DMS 273 (cell line): ENCODE data around the gene CUX1.

Source experiments
- DNase-seq: peaks from one replicate; lab custom pipeline; 2025; ENCODE audit not compliant: unreplicated experiment; lab: John Stamatoyannopoulos, UW

Gene CUX1

DNA sequence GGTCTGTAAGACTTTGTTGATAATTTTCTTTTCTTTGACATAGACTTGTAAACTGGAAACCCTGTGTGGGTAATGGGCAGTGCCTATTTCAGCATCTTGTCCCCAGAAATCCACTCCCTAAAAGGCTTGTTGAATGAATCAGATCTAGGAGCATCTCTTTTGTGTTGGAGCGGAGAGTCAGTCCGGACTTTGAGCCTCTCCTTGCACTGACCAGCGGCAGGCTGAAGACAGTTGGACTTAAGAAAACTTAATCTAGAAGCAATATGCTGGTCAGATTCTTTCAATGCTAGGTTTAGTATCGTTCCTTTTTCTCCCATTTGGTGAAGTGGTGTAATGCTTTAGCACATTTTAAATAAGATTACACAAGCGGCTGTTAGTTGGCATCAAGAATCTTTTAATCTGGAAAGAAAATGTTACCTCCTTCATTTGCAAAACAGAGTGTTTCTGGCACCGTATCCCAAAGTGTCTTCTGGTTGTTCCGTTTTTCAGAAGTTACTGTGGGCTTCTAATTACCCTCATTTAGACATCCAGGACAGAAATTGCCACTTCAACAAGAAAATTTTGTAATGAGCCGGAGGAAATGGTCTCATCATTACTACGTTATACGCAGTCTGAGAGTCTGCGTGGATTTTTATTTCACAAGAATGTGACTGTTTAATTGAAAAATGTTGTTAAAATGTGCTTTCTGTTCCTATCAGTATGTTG is 74.7 kb downstream of the CUX1 start:
- DNase-seq, result no peak

DNA sequence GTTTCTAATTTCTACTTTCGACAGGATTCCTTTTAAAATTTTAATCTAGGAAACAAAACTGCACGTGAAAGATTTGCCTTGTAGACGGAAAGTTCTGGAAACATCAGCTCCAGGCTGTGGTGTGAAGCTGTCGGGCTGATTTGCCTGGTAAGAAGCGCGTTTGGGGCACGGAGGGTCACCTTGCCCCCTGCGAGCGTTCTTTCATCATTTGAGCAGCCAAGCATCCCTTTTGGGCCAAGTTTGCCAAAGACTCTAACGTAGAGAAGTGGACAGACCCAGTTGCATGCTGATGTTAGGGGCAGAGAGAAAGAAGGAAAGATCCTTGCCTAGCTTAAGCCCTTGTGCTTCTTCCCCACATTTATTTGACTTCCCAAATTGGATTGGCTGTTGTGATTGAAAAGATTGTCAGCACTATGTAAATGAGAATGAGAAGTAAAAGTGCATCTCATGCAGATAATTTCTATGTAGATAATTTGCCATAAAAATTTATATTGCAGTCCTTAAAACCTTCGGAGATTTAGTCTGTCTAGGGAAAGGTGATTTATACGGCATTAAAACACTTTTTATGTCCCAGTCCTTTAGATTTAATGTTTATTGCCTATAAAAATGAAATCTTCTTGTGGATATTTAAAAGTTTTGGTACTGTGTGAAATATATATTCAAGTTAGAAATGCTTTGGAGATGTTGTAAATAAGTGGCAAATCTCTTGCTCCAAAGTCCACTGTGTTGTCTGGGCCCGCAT is 76.1 kb downstream of the CUX1 start:
- no peak for DNase-seq

DNA sequence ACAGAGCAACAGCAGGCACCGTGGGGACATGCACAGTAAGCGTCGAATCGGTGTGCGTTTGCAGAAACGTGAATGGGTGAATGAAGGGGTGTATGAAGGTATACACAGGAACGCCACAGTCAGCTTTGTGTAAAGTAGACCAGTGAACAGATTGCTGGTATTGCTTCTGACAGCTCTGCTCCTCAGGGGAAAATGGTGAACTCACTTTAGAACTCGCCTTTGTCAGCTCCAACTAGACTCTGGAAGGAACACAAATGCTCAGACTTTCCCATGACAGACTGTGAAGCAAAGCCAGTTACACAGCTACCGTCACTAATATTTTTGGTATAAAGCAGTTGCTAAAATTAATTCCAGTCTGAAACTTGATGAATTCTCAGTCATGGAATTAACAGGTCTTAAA is 78.9 kb downstream of the CUX1 start:
- DNase-seq, result no peak

DNA sequence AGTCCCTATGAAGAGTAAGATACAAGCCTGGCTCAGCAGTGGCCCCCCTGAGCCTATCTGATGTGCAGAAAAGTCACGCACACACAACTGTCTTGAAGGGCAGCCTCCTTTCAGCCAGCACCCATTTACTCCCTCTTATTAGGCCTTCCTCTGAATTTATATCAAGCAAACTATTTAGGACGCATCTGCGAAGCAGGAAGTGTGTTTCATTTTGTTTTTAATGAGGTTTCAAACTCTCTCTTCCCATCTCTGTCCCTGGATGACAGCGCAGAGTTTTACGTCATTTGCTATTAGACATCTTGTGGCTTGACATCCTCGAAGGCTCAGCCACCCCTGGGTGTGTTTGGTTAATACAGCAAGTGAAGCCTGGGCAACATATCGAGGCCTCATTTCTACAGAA is 79.5 kb downstream of the CUX1 start:
- DNase-seq, result no peak

DNA sequence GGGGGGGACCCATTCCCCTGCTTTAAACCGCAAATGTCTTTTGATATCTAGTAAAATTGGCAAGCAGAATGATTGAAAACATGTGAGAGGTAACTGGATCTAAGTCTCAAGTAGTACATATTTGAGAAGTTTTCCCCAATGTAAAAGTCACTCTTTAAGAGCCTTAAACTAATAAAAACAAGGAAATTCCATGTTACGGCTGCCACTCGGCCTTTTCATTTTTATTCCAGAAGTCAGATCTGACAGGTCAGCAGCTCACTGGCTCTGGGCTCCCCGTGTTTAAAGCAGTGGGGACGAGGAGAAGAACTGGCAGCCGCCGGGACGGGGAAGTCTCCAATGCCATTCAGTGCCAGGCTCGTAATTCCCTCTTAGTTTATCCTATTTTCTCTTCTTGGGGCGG is 80.7 kb downstream of the CUX1 start:
- no peak for DNase-seq

DNA sequence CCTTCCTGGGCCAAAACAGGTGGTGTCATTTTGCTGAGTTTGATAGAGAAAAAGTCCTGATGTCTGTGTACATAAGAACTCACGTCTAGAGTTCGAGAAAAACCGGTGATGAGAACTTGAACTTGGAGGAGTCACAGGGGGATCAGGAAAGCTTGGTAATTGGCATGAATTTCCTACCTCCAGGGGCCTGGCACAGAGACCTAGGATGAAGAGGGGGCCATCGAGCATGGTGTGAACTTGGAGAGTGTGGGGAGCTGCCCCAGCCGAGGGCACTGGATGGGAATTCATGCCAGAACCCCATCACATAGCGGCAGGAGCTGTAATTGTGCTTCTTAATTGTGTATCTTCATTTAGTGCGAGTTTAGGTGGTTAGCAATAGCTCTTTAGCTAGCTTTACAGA is 82.2 kb downstream of the CUX1 start:
- DNase-seq, result no peak

DNA sequence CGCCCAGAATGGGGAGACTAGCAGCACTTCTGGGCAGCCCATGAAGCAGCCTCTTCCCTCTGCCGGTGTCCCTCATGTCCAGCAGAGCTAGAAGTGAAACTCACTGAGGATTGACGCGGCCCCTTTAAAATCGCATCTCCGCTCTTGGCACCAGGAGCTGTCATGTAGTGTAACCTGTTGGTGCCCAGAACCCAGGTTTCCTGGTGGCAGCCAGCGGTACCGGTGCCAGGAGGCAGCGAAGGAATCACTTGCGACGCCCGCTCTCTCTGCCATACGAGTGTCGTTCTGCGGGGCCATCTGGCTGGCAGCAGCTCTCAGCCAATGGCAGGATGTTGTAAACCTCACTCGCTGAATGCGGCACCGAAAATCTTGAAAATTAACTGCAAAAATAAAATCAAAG is 82.7 kb downstream of the CUX1 start:
- peak; percentile 51 for DNase-seq

DNA sequence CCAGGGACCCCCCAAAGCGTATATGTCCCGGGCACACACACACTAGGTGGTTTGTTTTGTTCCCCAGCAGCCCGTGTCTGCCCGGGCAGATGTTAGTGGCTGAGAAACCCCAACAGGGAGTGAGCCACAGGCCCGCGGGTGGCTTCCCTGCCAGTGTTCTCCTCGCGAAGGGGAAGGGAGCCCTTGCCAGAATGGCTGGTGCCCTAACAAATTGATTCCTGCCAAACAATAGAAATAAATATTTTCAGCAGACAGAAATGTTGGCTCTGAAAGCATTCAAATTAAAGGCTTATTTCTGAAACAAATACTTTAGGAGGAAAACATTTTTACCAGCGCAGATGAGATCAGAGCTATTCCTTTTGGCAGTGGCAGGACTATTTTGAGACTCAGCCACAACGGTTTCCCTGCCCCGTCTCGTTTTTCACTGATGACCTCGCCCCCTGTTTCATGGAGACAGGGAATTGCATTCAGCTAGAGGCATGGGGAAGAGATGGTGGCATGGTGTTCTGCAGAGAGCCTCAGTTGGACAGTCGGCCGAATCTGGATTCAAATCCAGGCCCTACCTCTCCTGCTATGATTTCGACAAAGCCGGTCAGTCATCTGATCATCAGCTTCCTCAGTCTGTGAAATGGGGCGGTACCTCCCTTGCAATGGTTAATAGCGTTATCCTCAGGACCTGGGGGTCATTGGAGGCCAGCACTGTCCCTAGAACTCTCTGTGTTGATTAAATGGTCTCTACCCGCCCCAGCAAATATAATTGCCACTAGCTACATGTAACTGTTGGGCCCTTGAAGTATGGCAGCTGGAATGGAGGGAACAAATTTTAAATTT is 84.5 kb downstream of the CUX1 start:
- no peak for DNase-seq

DNA sequence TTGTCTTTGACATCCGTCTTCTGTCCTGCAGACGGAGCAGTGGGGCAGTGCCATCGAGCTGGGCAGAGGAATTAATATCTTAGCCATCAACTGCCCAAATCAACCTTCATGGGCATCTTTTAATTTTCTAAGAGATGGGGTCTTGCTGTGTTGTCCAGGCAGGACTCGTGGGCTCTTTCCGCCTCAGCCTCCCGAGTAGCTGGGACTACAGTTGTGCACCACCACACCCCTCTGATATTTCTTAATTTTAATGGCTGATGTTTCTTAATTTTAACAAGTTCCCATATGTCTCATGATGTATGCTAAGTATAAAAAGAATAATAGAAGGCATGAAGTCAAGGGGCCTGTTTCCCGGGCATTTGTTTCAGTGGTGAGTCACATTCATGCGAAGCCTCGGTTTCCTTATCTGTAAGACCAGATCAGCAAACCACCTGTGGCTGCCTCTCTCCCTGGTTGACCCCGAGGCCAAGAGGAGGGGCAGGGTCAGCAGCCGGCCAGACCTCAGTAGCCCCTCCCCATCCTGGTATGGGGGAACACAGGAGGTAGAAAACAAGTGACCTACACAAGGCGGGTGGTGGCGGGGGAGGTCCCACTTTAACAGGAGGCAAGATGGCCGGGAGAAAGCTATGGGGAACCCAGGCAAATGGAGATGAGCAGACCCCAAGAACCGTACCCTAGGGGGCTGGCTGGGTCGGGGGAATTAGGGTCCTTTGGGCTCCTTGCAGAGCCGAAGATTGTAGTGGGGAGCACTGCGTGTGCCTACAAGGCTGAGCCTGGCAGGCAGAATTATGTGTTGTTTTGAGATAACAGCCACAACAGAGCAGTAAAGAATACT is 85.5 kb downstream of the CUX1 start:
- no peak for DNase-seq

DNA sequence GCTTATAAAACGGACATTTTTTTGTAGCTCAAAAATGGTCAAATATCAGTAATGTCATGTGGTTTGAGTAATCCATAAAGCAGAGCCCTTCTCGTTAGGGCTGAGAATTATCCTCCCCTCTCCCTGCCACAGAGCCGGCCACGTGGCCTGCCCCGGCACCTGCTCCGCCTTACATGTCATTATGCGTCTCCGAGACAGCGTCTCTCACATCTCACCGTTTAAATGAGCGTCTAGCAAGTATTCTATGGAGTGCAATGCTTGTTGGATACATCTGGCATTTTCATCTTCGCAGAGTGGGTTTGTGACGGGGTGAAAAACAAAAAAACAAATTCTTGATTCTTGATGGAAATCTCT is 86.1 kb downstream of the CUX1 start:
- DNase-seq, result no peak

DNA sequence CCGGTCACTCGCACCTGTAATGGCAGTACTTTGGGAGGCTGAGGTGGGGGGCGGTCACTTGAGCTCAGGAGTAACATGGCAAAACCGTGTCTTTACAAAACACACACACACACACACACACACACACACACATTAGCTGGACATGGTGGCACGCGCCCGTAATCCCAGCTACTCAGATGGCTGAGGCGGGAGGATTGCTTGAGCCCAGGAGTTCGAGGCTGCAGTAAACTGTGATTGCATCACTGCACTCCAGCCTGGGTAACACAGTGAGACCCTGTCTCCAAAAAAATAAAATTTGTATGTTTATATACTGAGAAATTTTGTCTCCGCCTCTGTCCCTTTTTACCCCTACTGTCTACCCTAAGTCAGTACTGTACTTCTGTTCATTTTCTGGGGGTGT is 86.6 kb downstream of the CUX1 start:
- no peak for DNase-seq

DNA sequence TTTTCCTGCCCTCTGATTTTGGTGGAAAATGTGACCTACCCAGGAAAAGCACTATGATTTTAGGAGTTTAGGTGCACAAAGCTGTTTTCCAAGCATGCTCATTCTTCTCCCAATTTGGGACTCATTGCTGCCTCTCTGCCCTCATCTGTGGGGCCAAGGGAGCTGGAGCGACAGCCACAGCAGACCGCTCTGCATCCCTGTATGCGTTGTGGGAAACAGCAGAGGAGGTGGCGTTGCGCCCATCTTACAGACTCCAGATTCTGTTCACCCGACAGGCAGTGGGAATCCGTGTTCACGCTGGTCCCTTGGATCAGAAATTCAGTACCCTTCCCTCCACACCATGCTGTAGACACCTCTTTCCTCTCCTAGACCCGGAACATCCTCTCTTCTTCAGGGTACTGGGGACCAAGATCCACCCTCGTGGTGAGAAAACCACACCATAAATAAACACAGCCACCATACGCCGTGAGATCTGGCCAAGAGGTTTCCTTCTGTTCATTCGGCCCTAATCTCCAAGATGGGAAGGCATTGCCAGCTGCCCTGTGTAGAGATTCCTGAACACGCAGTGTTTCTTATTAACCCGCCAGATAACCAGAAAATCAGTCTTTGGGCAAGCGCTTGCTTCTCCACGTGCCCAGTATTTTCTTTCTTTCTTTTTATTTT is 87.9 kb downstream of the CUX1 start:
- no peak for DNase-seq

DNA sequence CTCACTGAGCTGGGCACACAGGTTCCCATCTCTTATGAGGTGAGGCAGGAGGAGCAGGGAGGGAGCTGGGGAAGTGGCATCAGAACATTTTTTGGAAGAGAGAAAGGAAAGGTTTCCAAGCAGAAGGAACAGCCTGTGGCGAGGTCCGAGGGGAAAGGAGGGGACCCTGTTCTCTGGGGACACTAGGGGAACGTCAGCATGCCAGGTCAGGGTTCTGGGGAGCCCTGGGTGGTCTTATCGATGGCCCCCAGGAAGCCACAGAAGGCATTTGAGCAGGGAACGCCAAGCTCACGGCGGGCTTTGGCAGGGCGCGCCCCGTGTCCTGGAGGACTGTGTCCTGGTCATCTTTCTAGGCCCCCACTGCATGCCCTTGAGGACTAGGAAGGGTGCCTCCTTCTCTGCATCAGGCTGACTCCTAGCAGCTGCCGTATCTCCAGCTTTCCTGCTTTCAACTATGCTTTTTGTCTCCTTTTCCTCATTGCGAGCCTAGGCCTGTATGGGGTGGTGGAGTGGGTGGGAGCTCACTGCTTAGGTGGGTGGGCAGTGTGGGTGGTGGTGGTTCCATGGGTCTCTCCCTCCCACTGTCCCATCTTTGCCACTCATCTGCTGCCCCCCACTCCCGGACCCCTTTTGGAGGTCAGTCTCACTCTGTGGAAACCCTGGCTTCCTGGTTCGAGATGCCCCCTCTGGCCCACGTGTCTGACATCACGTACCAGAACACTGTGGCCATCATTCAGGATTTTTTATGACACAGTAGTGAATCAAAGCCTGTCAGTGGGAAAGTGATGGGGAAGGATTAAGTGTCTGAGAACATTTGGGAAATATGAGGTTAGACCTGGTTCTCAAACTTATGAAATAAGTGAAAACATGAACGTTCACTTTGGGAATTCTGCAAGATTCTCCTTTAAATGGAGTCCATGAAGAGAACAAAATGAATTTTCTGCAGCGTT is 89.1 kb downstream of the CUX1 start:
- DNase-seq, result no peak

DNA sequence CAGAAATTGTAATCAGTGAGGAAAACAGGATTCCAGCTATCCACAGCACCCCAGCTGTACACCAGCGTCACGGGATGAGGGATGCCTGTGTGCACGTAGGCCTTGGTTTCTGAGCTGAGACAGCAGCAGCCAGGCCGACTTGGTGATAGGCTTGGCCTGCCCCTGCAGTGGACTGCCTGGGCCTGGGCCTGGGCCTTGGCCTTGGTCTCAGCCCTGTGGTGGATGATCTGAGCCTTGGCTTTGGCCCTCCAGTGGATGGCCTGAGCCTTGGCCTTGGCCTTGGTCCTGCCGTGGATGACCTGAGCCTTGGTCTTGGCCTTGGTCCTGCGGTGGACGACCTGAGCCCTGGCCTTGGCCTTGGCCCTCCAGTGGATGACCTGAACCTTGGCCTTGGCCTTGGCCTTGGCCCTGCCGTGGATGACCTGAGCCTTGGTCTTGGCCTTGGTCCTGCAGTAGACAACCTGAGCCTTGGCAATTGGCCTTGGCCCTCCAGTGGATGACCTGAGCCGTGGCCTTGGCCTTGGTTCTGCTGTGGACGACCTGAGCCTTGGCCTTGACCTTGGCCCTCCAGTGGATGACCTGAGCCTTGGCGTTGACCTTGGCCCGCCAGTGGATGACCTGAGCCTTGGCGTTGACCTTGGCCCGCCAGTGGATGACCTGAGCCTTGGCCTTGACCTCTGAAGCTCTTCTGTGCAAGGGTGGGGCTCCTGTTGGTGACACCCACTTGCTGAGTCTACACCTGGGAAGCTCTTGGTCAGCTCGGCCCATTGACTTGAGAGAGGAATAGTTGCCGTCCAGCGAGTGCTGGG is 93.8 kb downstream of the CUX1 start:
- no peak for DNase-seq

DNA sequence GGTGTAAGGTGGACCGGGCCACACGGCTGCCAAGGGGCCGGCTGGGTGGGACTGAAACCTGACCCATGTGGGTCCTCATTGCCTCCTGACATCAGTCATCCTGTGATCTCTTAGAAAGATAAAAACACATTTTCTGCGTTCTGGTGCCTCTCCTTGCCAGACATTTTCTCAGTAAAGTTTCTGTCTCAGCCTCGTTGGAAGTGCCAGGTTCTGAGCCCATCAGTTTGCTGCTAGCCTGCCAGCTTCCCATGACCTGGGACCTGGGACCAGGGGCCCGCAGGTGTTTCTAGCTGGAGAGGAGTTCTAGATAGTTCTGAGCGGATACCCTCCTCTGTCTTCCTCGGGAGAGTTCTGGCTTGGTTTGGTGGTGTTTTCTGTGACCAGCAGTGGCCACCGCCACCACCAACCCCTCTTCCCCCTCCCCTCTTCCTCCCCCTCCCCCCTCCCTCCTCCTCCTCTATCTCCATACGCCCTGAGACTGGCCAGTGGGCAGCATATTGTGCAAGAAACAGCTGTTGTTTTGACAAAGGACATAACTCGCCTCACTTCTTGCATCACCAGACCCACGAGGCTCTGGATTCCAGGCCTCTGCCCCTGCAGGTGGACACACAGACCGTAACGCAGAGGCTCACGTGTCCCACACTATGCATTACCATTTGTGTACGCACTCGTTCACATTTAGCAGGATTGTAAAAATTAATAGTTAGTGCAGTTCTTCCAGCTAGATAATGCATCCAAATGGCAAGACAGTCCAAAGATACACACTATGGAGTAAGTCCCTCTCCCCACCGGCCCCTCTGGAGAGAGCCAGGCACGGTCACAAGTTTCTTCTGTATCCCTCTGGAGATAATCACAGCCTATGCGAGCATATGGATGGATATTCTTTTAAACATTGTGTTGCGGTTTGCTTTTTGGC is 94.6 kb downstream of the CUX1 start:
- peak; percentile 59 for DNase-seq

DNA sequence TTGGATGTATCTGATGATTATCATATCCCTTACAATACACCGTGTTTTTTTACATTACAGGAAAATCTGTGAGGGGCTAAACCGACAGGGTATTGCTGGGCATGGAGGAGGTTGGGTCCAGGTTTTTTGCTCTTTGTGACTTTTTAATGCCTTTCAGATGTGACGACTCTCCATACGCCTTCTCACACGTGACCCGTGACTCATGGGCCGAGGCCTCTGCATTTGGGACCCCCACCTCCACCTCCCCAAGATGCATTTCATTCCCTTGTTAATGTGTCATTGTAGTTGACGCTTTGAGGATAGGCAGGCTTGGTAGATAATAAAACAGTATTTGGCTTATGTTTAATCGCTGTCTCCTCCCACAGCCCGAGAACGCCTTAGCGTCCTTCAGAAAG is 95.3 kb downstream of the CUX1 start:
- DNase-seq, result no peak

DNA sequence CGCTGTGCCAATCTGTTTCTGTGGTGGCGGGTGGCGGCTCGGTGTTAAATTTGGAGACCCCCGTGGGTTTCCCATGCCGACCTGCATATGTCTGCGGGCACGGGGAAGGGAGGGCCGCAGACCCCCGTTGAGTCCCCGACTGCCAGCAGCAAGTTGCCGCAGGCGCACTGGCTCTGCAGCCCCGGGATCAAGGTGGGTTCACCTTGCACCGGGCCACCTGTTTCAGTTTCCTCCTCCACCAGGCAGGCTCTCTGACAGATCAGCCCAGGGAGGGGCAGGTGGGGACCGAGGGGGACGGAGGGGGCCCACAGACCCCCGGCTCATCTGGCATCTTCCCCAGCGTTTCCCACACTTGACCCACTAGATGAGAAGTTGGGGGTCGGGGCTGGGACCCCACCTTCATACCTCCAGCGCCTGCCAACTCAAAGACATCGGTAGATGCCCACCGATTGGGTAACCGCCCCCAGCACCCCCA is 95.9 kb downstream of the CUX1 start:
- DNase-seq, result no peak

DNA sequence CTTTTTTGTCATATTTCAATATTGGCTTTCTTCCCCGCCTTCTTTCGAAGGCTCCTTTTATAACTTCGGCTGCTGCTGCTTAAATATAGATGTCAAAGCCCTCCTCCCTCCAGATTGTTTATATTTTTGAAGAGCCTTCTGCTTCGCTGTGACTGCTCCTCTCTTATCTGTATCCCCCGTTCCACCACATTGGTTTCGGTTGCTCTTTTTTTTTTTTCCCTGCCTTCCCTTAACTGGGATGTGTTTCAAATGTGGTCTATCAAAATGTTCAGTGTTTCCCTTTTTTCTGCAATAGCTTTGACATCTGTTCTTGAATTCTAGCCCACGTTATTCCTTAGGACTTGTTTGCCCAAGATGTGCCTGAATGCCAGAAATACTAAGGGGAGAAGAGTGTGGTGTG is 96.4 kb downstream of the CUX1 start:
- peak; percentile 72 for DNase-seq
